IMR-90 (cell line): ENCODE data around the gene GYG2. TPM values are rescaled to one million over a fixed set of nuclear protein-coding genes. Genes with fewer than 3 reads are reported as not detected.

Source experiments
- ATAC-seq: fragments of 200-7000 bp; cut with Tn5 transposase; 2 replicates; pipeline ENCODE4 v1.9.1; 2020; ENCODE audit warnings: low read depth, mild to moderate bottlenecking, moderate library complexity
- BruUV-seq: library from RNA; stranded (reverse); fragments of 400-500 nt; replicated peaks from 2 replicates; lab custom pipeline; 2021; lab: Mats Ljungman, UMichigan
- CTCF ChIA-PET: fragments of 300-600 bp; formaldehyde crosslinking; extraction: SDS; loops from one replicate; lab custom pipeline; 2021; ENCODE audit warnings: antibody characterized with exemption; lab: Yijun Ruan, JAX
- POLR2A ChIA-PET: fragments of 300-600 bp; sonication (Branson Sonifier 250); formaldehyde crosslinking; loops from one replicate; lab custom pipeline; 2022; ENCODE audit warnings: antibody characterized with exemption; ENCODE audit not compliant: unreplicated experiment; lab: Charles Lee
- DNase-seq: peaks from one replicate; pipeline ENCODE4 v3.0.0; 2013
- H2AFZ ChIP-seq: replicated peaks from 2 replicates; pipeline ENCODE3; 2013; ENCODE audit warnings: low read length, mild to moderate bottlenecking; ENCODE audit not compliant: poor library complexity
- H2AK5ac ChIP-seq: 2 replicates; pipeline ENCODE4 v1.6.1; 2013; ENCODE audit warnings: low read depth, low read length, inconsistent platforms
- H2AK9ac ChIP-seq: replicated peaks from 2 replicates; pipeline ENCODE3; 2013; ENCODE audit warnings: mild to moderate bottlenecking, low read depth, low read length, moderate library complexity; ENCODE audit not compliant: poor library complexity
- H2BK120ac ChIP-seq: 2 replicates; pipeline ENCODE4 v1.6.1; 2013; ENCODE audit warnings: low read depth, low read length, inconsistent platforms
- H2BK15ac ChIP-seq: 3 replicates; pipeline ENCODE4 v1.6.1; 2013; ENCODE audit warnings: low read depth, low read length, inconsistent platforms
- H2BK20ac ChIP-seq: 2 replicates; pipeline ENCODE4 v1.6.1; 2013; ENCODE audit warnings: low read depth, mild to moderate bottlenecking, inconsistent platforms, low read length, moderate library complexity
- H2BK5ac ChIP-seq: 2 replicates; pipeline ENCODE4 v1.6.1; 2013; ENCODE audit warnings: mild to moderate bottlenecking, low read depth, low read length, inconsistent platforms; ENCODE audit not compliant: poor library complexity, severe bottlenecking
- H3K14ac ChIP-seq: replicated peaks from 2 replicates; pipeline ENCODE4 v1.6.1; 2013; ENCODE audit warnings: low read depth, low read length, inconsistent platforms
- H3K18ac ChIP-seq: 2 replicates; pipeline ENCODE4 v1.6.1; 2013; ENCODE audit warnings: low read depth, low read length, control low read depth
- H3K23ac ChIP-seq: 2 replicates; pipeline ENCODE4 v1.6.1; 2013; ENCODE audit warnings: low read depth, low read length, inconsistent platforms
- H3K27ac ChIP-seq: 2 replicates; pipeline ENCODE4 v1.5.1; 2013; ENCODE audit warnings: mild to moderate bottlenecking, control low read depth, low read length; ENCODE audit not compliant: insufficient read depth
- H3K27me3 ChIP-seq: 2 replicates; pipeline ENCODE4 v1.6.1; 2013; ENCODE audit warnings: low read length; ENCODE audit not compliant: control insufficient read depth, insufficient read depth
- H3K36me3 ChIP-seq: 2 replicates; pipeline ENCODE4 v1.6.1; 2013; ENCODE audit warnings: low read length, mixed read lengths; ENCODE audit not compliant: control insufficient read depth, insufficient read depth
- H3K4ac ChIP-seq: 2 replicates; pipeline ENCODE4 v1.6.1; 2013; ENCODE audit warnings: low read depth, low read length, inconsistent platforms
- H3K4me1 ChIP-seq: 2 replicates; pipeline ENCODE4 v1.6.1; 2013; ENCODE audit warnings: low read length, mixed read lengths; ENCODE audit not compliant: control insufficient read depth, insufficient read depth
- H3K4me2 ChIP-seq: 2 replicates; pipeline ENCODE4 v1.6.1; 2013; ENCODE audit warnings: low read depth, mild to moderate bottlenecking, control low read depth, low read length, moderate library complexity
- H3K4me3 ChIP-seq: 2 replicates; pipeline ENCODE4 v1.5.1; 2013; ENCODE audit warnings: low read depth, mild to moderate bottlenecking, control low read depth, low read length, moderate library complexity; ENCODE audit not compliant: insufficient read depth
- H3K56ac ChIP-seq: 2 replicates; pipeline ENCODE4 v1.6.1; 2013; ENCODE audit warnings: low read length, inconsistent platforms; ENCODE audit not compliant: insufficient read depth; ENCODE audit errors: extremely low read depth
- H3K79me1 ChIP-seq, 2 experiments: 2 replicates each; pipeline ENCODE4 v1.6.1; 2013; ENCODE audit warnings: low read length in 2 of 2, inconsistent platforms in 1 of 2, low read depth in 1 of 2
- H3K9ac ChIP-seq: 2 replicates; pipeline ENCODE4 v1.6.1; 2013; ENCODE audit warnings: low read depth, low read length, control low read depth
- H3K9me1 ChIP-seq: 2 replicates; pipeline ENCODE4 v1.6.1; 2013; ENCODE audit warnings: low read length, inconsistent platforms; ENCODE audit not compliant: insufficient read depth
- H3K9me3 ChIP-seq: 2 replicates; pipeline ENCODE4 v1.6.1; 2013; ENCODE audit warnings: low read length; ENCODE audit not compliant: control insufficient read depth, insufficient read depth
- H4K20me1 ChIP-seq: 2 replicates; pipeline ENCODE4 v1.6.1; 2013; ENCODE audit warnings: low read length, inconsistent platforms; ENCODE audit not compliant: insufficient read depth
- H4K5ac ChIP-seq: 2 replicates; pipeline ENCODE4 v1.6.1; 2013; ENCODE audit warnings: mild to moderate bottlenecking, low read depth, low read length, control low read depth
- H4K8ac ChIP-seq, 2 experiments: 2 replicates each; pipeline ENCODE4 v1.6.1; 2013; ENCODE audit warnings: low read depth in 2 of 2, low read length in 2 of 2, control low read depth in 1 of 2, inconsistent platforms in 1 of 2
- H4K91ac ChIP-seq: 2 replicates; pipeline ENCODE4 v1.6.1; 2013; ENCODE audit warnings: low read depth, low read length, inconsistent platforms; ENCODE audit not compliant: insufficient read depth
- CHD1 ChIP-seq: IDR thresholded peaks from 2 replicates; pipeline ENCODE4 v1.6.1; 2012; ENCODE audit warnings: low read depth, low read length, improper control_type of control experiment
- ELK1 ChIP-seq: fragments of 150-350 bp; IDR thresholded peaks from 2 replicates; pipeline ENCODE4 v1.6.1; 2016; ENCODE audit warnings: low read depth, mild to moderate bottlenecking, low read length, moderate library complexity, borderline replicate concordance
- MAZ ChIP-seq: IDR thresholded peaks from 2 replicates; pipeline ENCODE4 v1.6.1; 2012; ENCODE audit warnings: low read depth, mild to moderate bottlenecking, low read length, improper control_type of control experiment, moderate library complexity, borderline replicate concordance
- NFE2L2 ChIP-seq: fragments of 150-350 bp; IDR thresholded peaks from 2 replicates; pipeline ENCODE4 v1.6.1; 2016; ENCODE audit warnings: low read depth, mild to moderate bottlenecking, low read length
- RAD21 ChIP-seq: IDR thresholded peaks from 2 replicates; pipeline ENCODE4 v1.6.1; 2012; ENCODE audit warnings: low read length, improper control_type of control experiment
- WGBS, 2 experiments: methylation state at CpG; one replicate each; pipeline versions ENCODE4 v1.1.5 to v1.1.7; 2013; ENCODE audit warnings: missing lambda C conversion rate in 2 of 2; ENCODE audit not compliant: insufficient read length in 1 of 2; ENCODE audit errors: extremely low coverage in 2 of 2; 5-methylcytosine and 5-hydroxymethylcytosine counted together
- dilution Hi-C: fragments of 300-500 bp; cut with HindIII; formaldehyde crosslinking; loops from one replicate; pipeline ENCODE4 v1.14.3; 2018; ENCODE audit warnings: low sequenced_read_pairs; ENCODE audit not compliant: unreplicated experiment
- in situ Hi-C: fragments of 300-500 bp; cut with MboI; formaldehyde crosslinking; loops from 3 replicates; pipeline ENCODE4 v1.14.3; 2019; ENCODE audit warnings: low sequenced_read_pairs, inconsistent platforms, mixed read lengths
- intact Hi-C: fragments of 100-400 bp; cut with micrococcal nuclease; formaldehyde crosslinking; loops from 2 replicates; pipeline ENCODE4 v1.10.0; 2022
- polyA plus RNA-seq, 3 experiments: library from polyadenylated mRNA; depleted of rRNA; stranded (reverse); fragments of >200 nt; gene quantifications; 2 replicates each; pipeline ENCODE4 v1.2.3, GENCODE V29; 2012; ENCODE audit warnings: low replicate concordance in 1 of 3
- total RNA-seq: library from RNA; depleted of rRNA; stranded (reverse); fragments of >200 nt; gene quantifications from 2 replicates; pipeline ENCODE4 v1.2.3, GENCODE V29; 2012

Gene GYG2
- total and polyA plus RNA-seq, 2 of the 4 experiments (the other 2 are of a cell fraction) = 9.6 to 13.1 TPM

GRCh38 chrX:2875136-2875481 lies 46.4 kb downstream of the GYG2 start:
- Histone ChIP-seq H3K4me1 (no peaks in the 10 kb centered on the region), H3K9me1 (no peaks in the 10 kb centered on the region), H3K14ac (no peak overlapping the region), H3K27me3 (no peaks in the 10 kb centered on the region), H3K9ac (no peak overlapping the region), H4K91ac (no peak overlapping the region), H2BK5ac (no peak overlapping the region), H4K5ac (no peak overlapping the region), H2BK20ac (no peak overlapping the region), H3K4me2 (no peak overlapping the region), H3K23ac (no peak overlapping the region), H3K9me3 (no peaks in the 10 kb centered on the region; the same call in 1 of the 2 replicates), H4K20me1 (no peaks in the 10 kb centered on the region), H3K18ac (no peak overlapping the region), H2AFZ (no peak overlapping the region), H2BK15ac (no peak overlapping the region), H3K36me3 (peaks cover 1% of the 10 kb centered on the region; the same call in 1 of the 2 replicates), H3K4me3 (no peak overlapping the region), H4K8ac (no peak overlapping the region), H3K4ac (no peak overlapping the region), H3K27ac (no peak overlapping the region), H2BK120ac (no peak overlapping the region), H2AK9ac (no peak overlapping the region), H2AK5ac (no peak overlapping the region), H3K79me1 (no peaks in the 10 kb centered on the region), H3K56ac (no peak overlapping the region)
- ChIA-PET CTCF (interaction anchor here (1.6 kb wide), 1 partner anchor 20 kb away, joined by 4 read pairs; no protein-coding TSS in a partner anchor), POLR2A (no interaction called here)
- no CpG with 5 or more reads among the region's 3 CpGs for WGBS, 2 experiments
- in situ Hi-C loops (loop anchor here (25.0 kb wide), 1 partner anchor 762 kb away; no protein-coding TSS in a partner anchor), dilution Hi-C loops (no loop called here), intact Hi-C loops (no loop called here)
- BruUV-seq = no TSS peak
- ATAC-seq (no peak), DNase-seq (no peak)
- TF ChIP-seq CHD1 (no peak), ELK1 (no peak), RAD21 (no peak), NFE2L2 (no peak), MAZ (no peak)
